OCI-M2 (cell line): ENCODE results near the gene CDH4.

Experiments used
- DNase-seq: peaks from one replicate; lab custom pipeline; 2025; ENCODE audit not compliant: unreplicated experiment; lab: John Stamatoyannopoulos, UW

CDH4 gene

GRCh38 chr20:61280217-61280980 is 28.3 kb downstream of the CDH4 start:
- no peak for DNase-seq

- no peak for DNase-seq
These were observed 29.3 kb downstream of the CDH4 start for GRCh38 chr20:61281286-61281795.

- DNase-seq: no peak
These were observed 32.7 kb downstream of the CDH4 start for GRCh38 chr20:61284752-61285151.

GRCh38 chr20:61285152-61285645 is 33.1 kb downstream of the CDH4 start:
- no peak for DNase-seq

- no peak for DNase-seq
These were observed 33.6 kb downstream of the CDH4 start for GRCh38 chr20:61285691-61286090.

GRCh38 chr20:61287583-61288275 is 35.7 kb downstream of the CDH4 start:
- DNase-seq: no peak

- no peak for DNase-seq
These were observed 36.3 kb downstream of the CDH4 start for GRCh38 chr20:61288331-61288784.

- DNase-seq: no peak
These were observed 37.1 kb downstream of the CDH4 start for GRCh38 chr20:61289166-61289565.

- DNase-seq: no peak
These were observed 38.7 kb downstream of the CDH4 start for GRCh38 chr20:61290721-61291120.

GRCh38 chr20:61291166-61291829 is 39.2 kb downstream of the CDH4 start:
- no peak for DNase-seq

- no peak for DNase-seq
These were observed 40.3 kb downstream of the CDH4 start for GRCh38 chr20:61292391-61292790.

GRCh38 chr20:61292821-61293612 is 41.0 kb downstream of the CDH4 start:
- no peak for DNase-seq

GRCh38 chr20:61293951-61294350 is 41.9 kb downstream of the CDH4 start:
- no peak for DNase-seq

- DNase-seq: no peak
These were observed 43.2 kb downstream of the CDH4 start for GRCh38 chr20:61295249-61295648.

GRCh38 chr20:61295682-61296628 is 43.9 kb downstream of the CDH4 start:
- no peak for DNase-seq

GRCh38 chr20:61296629-61297019 is 44.6 kb downstream of the CDH4 start:
- no peak for DNase-seq

- no peak for DNase-seq
These were observed 45.4 kb downstream of the CDH4 start for GRCh38 chr20:61297491-61297890.

- DNase-seq: no peak
These were observed 45.9 kb downstream of the CDH4 start for GRCh38 chr20:61297986-61298385.

GRCh38 chr20:61298661-61299060 is 46.6 kb downstream of the CDH4 start:
- no peak for DNase-seq

- no peak for DNase-seq
These were observed 47.0 kb downstream of the CDH4 start for GRCh38 chr20:61299104-61299503.
